Neural cell (in vitro differentiated cells): ENCODE measurements around the gene NUDCD3.

Source experiments
- MXI1 ChIP-seq: fragments of 450-650 bp; conservative IDR thresholded peaks from 2 replicates; pipeline ENCODE4 v1.6.1; 2014; ENCODE audit warnings: antibody characterized with exemption, mild to moderate bottlenecking; ENCODE audit not compliant: poor library complexity, severe bottlenecking
- POLR2AphosphoS5 ChIP-seq: IDR thresholded peaks from 2 replicates; pipeline ENCODE4 v1.6.1; 2012
- RAD21 ChIP-seq: fragments of 450-650 bp; conservative IDR thresholded peaks from 2 replicates; pipeline ENCODE4 v1.6.1; 2014; ENCODE audit warnings: antibody characterized with exemption, mild to moderate bottlenecking, moderate library complexity
- SMC3 ChIP-seq: fragments of 450-650 bp; conservative IDR thresholded peaks from 2 replicates; pipeline ENCODE4 v1.6.1; 2014; ENCODE audit warnings: antibody characterized with exemption, mild to moderate bottlenecking, moderate library complexity; ENCODE audit not compliant: poor library complexity
- TF ChIP-seq, protein P1 (sequence below): fragments of 450-650 bp; IDR thresholded peaks from 2 replicates; pipeline ENCODE4 v1.5.1; 2014; ENCODE audit warnings: antibody characterized with exemption, mild to moderate bottlenecking, moderate library complexity; ENCODE audit not compliant: poor library complexity, severe bottlenecking
- TF ChIP-seq, protein P2 (sequence below): IDR thresholded peaks from 2 replicates; pipeline ENCODE4 v1.6.1; 2012; ENCODE audit warnings: borderline replicate concordance

DNA sequence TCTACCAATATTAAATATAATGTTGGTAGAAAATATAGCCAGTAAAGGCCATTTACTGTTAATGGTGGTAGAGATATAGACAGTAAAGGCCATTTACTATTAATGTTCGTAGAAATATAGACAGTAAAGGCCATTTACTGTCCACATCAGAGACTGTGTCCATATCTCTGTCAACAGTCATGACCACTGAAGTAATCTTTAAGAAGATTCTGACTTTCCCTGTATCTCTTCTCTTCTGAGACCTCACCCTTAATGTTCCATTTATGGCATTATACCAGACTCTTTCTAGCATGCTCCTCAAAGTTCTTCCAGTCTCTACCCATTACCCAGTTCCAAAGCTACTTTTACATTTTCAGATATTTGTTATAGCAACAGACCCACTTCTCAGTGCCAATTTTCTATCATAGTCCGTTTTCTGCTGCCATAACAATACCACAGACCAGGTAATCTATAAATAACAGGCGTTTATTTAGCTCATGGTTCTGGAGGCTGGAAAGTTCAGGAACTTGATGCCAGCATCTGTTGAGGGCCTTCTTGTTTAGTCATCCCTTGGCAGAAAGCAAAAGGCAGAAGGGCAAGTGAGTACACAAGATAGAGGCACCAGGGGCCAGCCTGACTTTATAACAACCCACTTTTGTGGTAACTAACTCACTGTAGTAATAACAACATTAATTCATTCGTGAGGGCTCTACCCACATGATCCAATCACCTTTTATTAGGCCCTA, 7.9 kb upstream of the NUDCD3 start:
- TF ChIP-seq, protein P1, sequence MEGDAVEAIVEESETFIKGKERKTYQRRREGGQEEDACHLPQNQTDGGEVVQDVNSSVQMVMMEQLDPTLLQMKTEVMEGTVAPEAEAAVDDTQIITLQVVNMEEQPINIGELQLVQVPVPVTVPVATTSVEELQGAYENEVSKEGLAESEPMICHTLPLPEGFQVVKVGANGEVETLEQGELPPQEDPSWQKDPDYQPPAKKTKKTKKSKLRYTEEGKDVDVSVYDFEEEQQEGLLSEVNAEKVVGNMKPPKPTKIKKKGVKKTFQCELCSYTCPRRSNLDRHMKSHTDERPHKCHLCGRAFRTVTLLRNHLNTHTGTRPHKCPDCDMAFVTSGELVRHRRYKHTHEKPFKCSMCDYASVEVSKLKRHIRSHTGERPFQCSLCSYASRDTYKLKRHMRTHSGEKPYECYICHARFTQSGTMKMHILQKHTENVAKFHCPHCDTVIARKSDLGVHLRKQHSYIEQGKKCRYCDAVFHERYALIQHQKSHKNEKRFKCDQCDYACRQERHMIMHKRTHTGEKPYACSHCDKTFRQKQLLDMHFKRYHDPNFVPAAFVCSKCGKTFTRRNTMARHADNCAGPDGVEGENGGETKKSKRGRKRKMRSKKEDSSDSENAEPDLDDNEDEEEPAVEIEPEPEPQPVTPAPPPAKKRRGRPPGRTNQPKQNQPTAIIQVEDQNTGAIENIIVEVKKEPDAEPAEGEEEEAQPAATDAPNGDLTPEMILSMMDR = no peak
- no peak for TF ChIP-seq POLR2AphosphoS5
- no peak for TF ChIP-seq SMC3
- TF ChIP-seq, protein P2, sequence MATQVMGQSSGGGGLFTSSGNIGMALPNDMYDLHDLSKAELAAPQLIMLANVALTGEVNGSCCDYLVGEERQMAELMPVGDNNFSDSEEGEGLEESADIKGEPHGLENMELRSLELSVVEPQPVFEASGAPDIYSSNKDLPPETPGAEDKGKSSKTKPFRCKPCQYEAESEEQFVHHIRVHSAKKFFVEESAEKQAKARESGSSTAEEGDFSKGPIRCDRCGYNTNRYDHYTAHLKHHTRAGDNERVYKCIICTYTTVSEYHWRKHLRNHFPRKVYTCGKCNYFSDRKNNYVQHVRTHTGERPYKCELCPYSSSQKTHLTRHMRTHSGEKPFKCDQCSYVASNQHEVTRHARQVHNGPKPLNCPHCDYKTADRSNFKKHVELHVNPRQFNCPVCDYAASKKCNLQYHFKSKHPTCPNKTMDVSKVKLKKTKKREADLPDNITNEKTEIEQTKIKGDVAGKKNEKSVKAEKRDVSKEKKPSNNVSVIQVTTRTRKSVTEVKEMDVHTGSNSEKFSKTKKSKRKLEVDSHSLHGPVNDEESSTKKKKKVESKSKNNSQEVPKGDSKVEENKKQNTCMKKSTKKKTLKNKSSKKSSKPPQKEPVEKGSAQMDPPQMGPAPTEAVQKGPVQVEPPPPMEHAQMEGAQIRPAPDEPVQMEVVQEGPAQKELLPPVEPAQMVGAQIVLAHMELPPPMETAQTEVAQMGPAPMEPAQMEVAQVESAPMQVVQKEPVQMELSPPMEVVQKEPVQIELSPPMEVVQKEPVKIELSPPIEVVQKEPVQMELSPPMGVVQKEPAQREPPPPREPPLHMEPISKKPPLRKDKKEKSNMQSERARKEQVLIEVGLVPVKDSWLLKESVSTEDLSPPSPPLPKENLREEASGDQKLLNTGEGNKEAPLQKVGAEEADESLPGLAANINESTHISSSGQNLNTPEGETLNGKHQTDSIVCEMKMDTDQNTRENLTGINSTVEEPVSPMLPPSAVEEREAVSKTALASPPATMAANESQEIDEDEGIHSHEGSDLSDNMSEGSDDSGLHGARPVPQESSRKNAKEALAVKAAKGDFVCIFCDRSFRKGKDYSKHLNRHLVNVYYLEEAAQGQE = no peak
- TF ChIP-seq MXI1 = no peak
- TF ChIP-seq RAD21 = no peak
